Inflammatory macrophage (primary cell): Measurements from ENCODE around the gene ROS1.
"Not testable (repeated sequence)": the region's sequence is repeated elsewhere in the genome, so short reads cannot be mapped to it uniquely, and the experiment has no call there.

Experiments used
- DNase-seq, 2 donors: peaks; one replicate each; pipeline ENCODE4 v3.0.0-alpha.2; 2020 to 2022
- total RNA-seq, 18 experiments: gene quantifications; one replicate each; lab custom pipeline; 2026; ENCODE audit warnings: mixed read lengths in 6 of 18, inconsistent platforms in 2 of 18; lab: John Stamatoyannopoulos, UW

Gene ROS1
- total RNA-seq = 0 to 0.69 (median 0.08) reads per million in 18 experiments

GRCh38 chr6:117425431-117426153, at the start of gene ROS1:
TSS of gene ROS1 (minus strand) at chr6:117425942. CDS start at chr6:117425656, 286 bp downstream.
- DNase-seq = no peak

GRCh38 chr6:117473401-117473800, 47.7 kb upstream of the ROS1 start:
- no peak for DNase-seq

GRCh38 chr6:117472667-117473066, 46.9 kb upstream of the ROS1 start:
- DNase-seq = no peak

GRCh38 chr6:117469791-117470190, 44.0 kb upstream of the ROS1 start:
- no peak for DNase-seq

- peak; percentile 14 to 52 for DNase-seq
Measured at GRCh38 chr6:117469356-117469755, 43.6 kb upstream of the ROS1 start.

- DNase-seq = not testable (repeated sequence)
Measured at GRCh38 chr6:117468527-117468926, 42.8 kb upstream of the ROS1 start.

- no peak for DNase-seq
Measured at GRCh38 chr6:117467876-117468275, 42.1 kb upstream of the ROS1 start.

GRCh38 chr6:117465691-117466090, 39.9 kb upstream of the ROS1 start:
- DNase-seq = no peak

GRCh38 chr6:117464700-117465099, 39.0 kb upstream of the ROS1 start:
- DNase-seq = no peak

- no peak for DNase-seq
Measured at GRCh38 chr6:117463762-117464665, 38.3 kb upstream of the ROS1 start.

GRCh38 chr6:117459204-117459944, 33.6 kb upstream of the ROS1 start:
- DNase-seq = no peak

GRCh38 chr6:117456998-117457397, 31.3 kb upstream of the ROS1 start:
- DNase-seq = no peak

GRCh38 chr6:117456250-117456649, 30.5 kb upstream of the ROS1 start:
- DNase-seq = no peak

GRCh38 chr6:117451671-117452070, 25.9 kb upstream of the ROS1 start:
- DNase-seq = peak; percentile 26

GRCh38 chr6:117449549-117450439, 24.1 kb upstream of the ROS1 start:
- peak; percentile 54 to 70 for DNase-seq

GRCh38 chr6:117448732-117449485, 23.2 kb upstream of the ROS1 start:
- DNase-seq = no peak

- DNase-seq = no peak
Measured at GRCh38 chr6:117448011-117448410, 22.3 kb upstream of the ROS1 start.

- DNase-seq = no peak
Measured at GRCh38 chr6:117446861-117447260, 21.1 kb upstream of the ROS1 start.

GRCh38 chr6:117444600-117444999, 18.9 kb upstream of the ROS1 start:
- DNase-seq = no peak

GRCh38 chr6:117442313-117442712, 16.6 kb upstream of the ROS1 start:
- not testable (repeated sequence) for DNase-seq

GRCh38 chr6:117441824-117442264, 16.1 kb upstream of the ROS1 start:
- DNase-seq = peak in 1 of 2 donors; percentile 3
